ENCODE data around the gene MOB3B.

The MOB3B gene

GRCh38 chr9:27386571-27387091 lies 143.0 kb downstream of the MOB3B start:
- H2AFZ ChIP-seq (ENCODE audit: low read length): no peak overlapping the region
- H3K79me2 ChIP-seq (ENCODE audit: insufficient read depth, low read length): no peaks in the 10 kb centered on the region
- no peak overlapping the region for H3K27ac ChIP-seq (ENCODE audit: low read depth, low read length, poor library complexity, severe bottlenecking)
- H3F3A ChIP-seq (ENCODE audit: insufficient read depth, low read length): no peaks in the 10 kb centered on the region
- no peaks in the 10 kb centered on the region for H3K36me3 ChIP-seq (ENCODE audit: insufficient read depth, low read length)
- H3K9ac ChIP-seq (ENCODE audit: low read length): no peak overlapping the region
- H3K9me3 ChIP-seq (ENCODE audit: low read length): no peaks in the 10 kb centered on the region
- no peaks in the 10 kb centered on the region for H4K20me1 ChIP-seq (ENCODE audit: insufficient read depth, low read length)
- H3K4me2 ChIP-seq (ENCODE audit: low read length): no peak overlapping the region
- no peaks in the 10 kb centered on the region for H3K9me2 ChIP-seq (ENCODE audit: low read depth, low read length)
- H3K27me3 ChIP-seq (ENCODE audit: insufficient read depth, low read length): no peaks in the 10 kb centered on the region
- TF ChIP-seq EZH2 (IDR thresholded peaks at IDR 0.05; ENCODE audit: borderline replicate concordance, low read length): no peak
- no peak for TF ChIP-seq CTCF (IDR thresholded peaks at IDR 0.05; ENCODE audit: low read length)
- H3K4me1 ChIP-seq (ENCODE audit: insufficient read depth, low read length, severe bottlenecking): no peaks in the 10 kb centered on the region
- no peak overlapping the region for H3K4me3 ChIP-seq (ENCODE audit: low read depth, low read length, poor library complexity, severe bottlenecking)

- Histone ChIP-seq H4K20me1 (ENCODE audit: insufficient read depth, low read length) (no peaks in the 10 kb centered on the region), H3F3A (ENCODE audit: insufficient read depth, low read length) (no peaks in the 10 kb centered on the region), H3K27me3 (ENCODE audit: insufficient read depth, low read length) (no peaks in the 10 kb centered on the region), H3K4me1 (ENCODE audit: insufficient read depth, low read length, severe bottlenecking) (no peaks in the 10 kb centered on the region), H3K27ac (ENCODE audit: low read depth, low read length, poor library complexity, severe bottlenecking) (no peak overlapping the region), H3K36me3 (ENCODE audit: insufficient read depth, low read length) (no peaks in the 10 kb centered on the region), H3K4me2 (ENCODE audit: low read length) (no peak overlapping the region), H3K9ac (ENCODE audit: low read length) (no peak overlapping the region), H3K4me3 (ENCODE audit: low read depth, low read length, poor library complexity, severe bottlenecking) (no peak overlapping the region), H3K9me2 (ENCODE audit: low read depth, low read length) (no peaks in the 10 kb centered on the region), H3K79me2 (ENCODE audit: insufficient read depth, low read length) (no peaks in the 10 kb centered on the region), H3K9me3 (ENCODE audit: low read length) (no peaks in the 10 kb centered on the region), H2AFZ (ENCODE audit: low read length) (no peak overlapping the region)
- TF ChIP-seq CTCF (IDR thresholded peaks at IDR 0.05; ENCODE audit: low read length): no peak
- no peak for TF ChIP-seq EZH2 (IDR thresholded peaks at IDR 0.05; ENCODE audit: borderline replicate concordance, low read length)
Measured at GRCh38 chr9:27385606-27386322, 143.8 kb downstream of the MOB3B start.

- Histone ChIP-seq H3K27me3 (ENCODE audit: insufficient read depth, low read length) (no peaks in the 10 kb centered on the region), H4K20me1 (ENCODE audit: insufficient read depth, low read length) (no peaks in the 10 kb centered on the region), H3K4me1 (ENCODE audit: insufficient read depth, low read length, severe bottlenecking) (no peaks in the 10 kb centered on the region)
Measured at GRCh38 chr9:27384262-27385014, 145.2 kb downstream of the MOB3B start.

More at GRCh38 chr9:27384262-27385014, 145.2 kb downstream of the MOB3B start:
- Histone ChIP-seq H3K9me3 (ENCODE audit: low read length) (no peaks in the 10 kb centered on the region), H3K36me3 (ENCODE audit: insufficient read depth, low read length) (no peaks in the 10 kb centered on the region), H2AFZ (ENCODE audit: low read length) (no peak overlapping the region), H3K9me2 (ENCODE audit: low read depth, low read length) (no peaks in the 10 kb centered on the region), H3F3A (ENCODE audit: insufficient read depth, low read length) (no peaks in the 10 kb centered on the region), H3K4me3 (ENCODE audit: low read depth, low read length, poor library complexity, severe bottlenecking) (no peak overlapping the region), H3K4me2 (ENCODE audit: low read length) (no peak overlapping the region), H3K9ac (ENCODE audit: low read length) (no peak overlapping the region), H3K27ac (ENCODE audit: low read depth, low read length, poor library complexity, severe bottlenecking) (no peak overlapping the region), H3K79me2 (ENCODE audit: insufficient read depth, low read length) (no peaks in the 10 kb centered on the region)
- TF ChIP-seq EZH2 (IDR thresholded peaks at IDR 0.05; ENCODE audit: borderline replicate concordance, low read length) (no peak), CTCF (IDR thresholded peaks at IDR 0.05; ENCODE audit: low read length) (no peak)
